CD4-positive, alpha-beta memory T cell (primary cell): ENCODE measurements around the gene PASD1. TPM values are rescaled to one million over a fixed set of nuclear protein-coding genes. Genes with fewer than 3 reads are reported as not detected.

Experiments used
- CTCF ChIA-PET: fragments of 350-600 bp; sonication (Branson Sonifier 250); formaldehyde crosslinking; loops from one replicate; lab custom pipeline; 2021; ENCODE audit warnings: inconsistent platforms; ENCODE audit not compliant: partially characterized antibody; lab: Charles Lee
- POLR2A ChIA-PET: fragments of 350-600 bp; sonication (Branson Sonifier 250); formaldehyde crosslinking; loops from one replicate; lab custom pipeline; 2021; ENCODE audit not compliant: partially characterized antibody; lab: Charles Lee
- DNase-seq, 5 donors: peaks; one replicate each; pipeline versions ENCODE4 v3.0.0 to v3.0.0-alpha.2; 2020 to 2022; ENCODE audit warnings: mixed read lengths in 1 of 5
- H3K27ac ChIP-seq: one replicate; pipeline ENCODE4 v1.7.0; 2013; ENCODE audit warnings: low read depth, low read length
- H3K27me3 ChIP-seq: 2 replicates; pipeline ENCODE4 v1.7.0; 2013; ENCODE audit warnings: mild to moderate bottlenecking, low read length, moderate library complexity; ENCODE audit not compliant: insufficient read depth
- H3K36me3 ChIP-seq: 2 replicates; pipeline ENCODE4 v1.7.0; 2013; ENCODE audit warnings: mild to moderate bottlenecking, low read length, moderate library complexity; ENCODE audit not compliant: insufficient read depth
- H3K4me1 ChIP-seq: 2 replicates; pipeline ENCODE4 v1.7.0; 2013; ENCODE audit warnings: mild to moderate bottlenecking, low read length, moderate library complexity; ENCODE audit not compliant: insufficient read depth
- H3K4me3 ChIP-seq, 2 donors: one replicate each; pipeline ENCODE4 v1.7.0; 2013; ENCODE audit warnings: low read length in 2 of 2, mild to moderate bottlenecking in 1 of 2
- H3K9me3 ChIP-seq, 2 donors: one replicate each; pipeline ENCODE4 v1.7.0; 2013; ENCODE audit warnings: low read length in 2 of 2, control low read depth in 1 of 2; ENCODE audit not compliant: control insufficient read depth in 1 of 2
- H3K27ac Mint-ChIP-seq, 7 donors: one replicate each; pipeline ENCODE4 v1.8.0; 2020 to 2021; ENCODE audit warnings: mixed read lengths in 7 of 7, mild to moderate bottlenecking in 6 of 7, inconsistent platforms in 3 of 7, moderate library complexity in 3 of 7
- H3K27me3 Mint-ChIP-seq, 2 donors: one replicate each; pipeline ENCODE4 v1.8.0; 2020 to 2021; ENCODE audit warnings: mixed read lengths in 2 of 2
- H3K36me3 Mint-ChIP-seq, 2 donors: one replicate each; pipeline ENCODE4 v1.8.0; 2020 to 2021; ENCODE audit warnings: mixed read lengths in 2 of 2, inconsistent platforms in 1 of 2, mild to moderate bottlenecking in 1 of 2
- H3K4me1 Mint-ChIP-seq, 4 donors: one replicate each; pipeline ENCODE4 v1.8.0; 2020 to 2021; ENCODE audit warnings: mixed read lengths in 4 of 4, mild to moderate bottlenecking in 1 of 4
- H3K4me3 Mint-ChIP-seq, 8 donors: one replicate each; pipeline ENCODE4 v1.8.0; 2020 to 2021; ENCODE audit warnings: mixed read lengths in 8 of 8, mild to moderate bottlenecking in 7 of 8, moderate library complexity in 6 of 8, inconsistent platforms in 3 of 8
- H3K9me3 Mint-ChIP-seq, 8 donors: one replicate each; pipeline ENCODE4 v1.8.0; 2020 to 2021; ENCODE audit warnings: mixed read lengths in 8 of 8, mild to moderate bottlenecking in 5 of 8, inconsistent platforms in 3 of 8, moderate library complexity in 1 of 8
- intact Hi-C: fragments of 100-400 bp; cut with micrococcal nuclease; formaldehyde crosslinking; loops from one replicate; pipeline ENCODE4 v1.15.1; 2023
- polyA plus RNA-seq, 2 donors: library from polyadenylated mRNA; unstranded; fragments of 300-500 nt; fragmentation: Illumina TruSeq; gene quantifications; one replicate each; pipeline ENCODE4 v1.2.3, GENCODE V29; 2021
- total RNA-seq, 2 experiments: library from RNA; stranded (reverse); gene quantifications; one replicate each; pipeline ENCODE4 v1.2.3, GENCODE V29; 2021

PASD1 gene
- total and polyA plus RNA-seq, 4 experiments from 2014 or later = not detected

DNA sequence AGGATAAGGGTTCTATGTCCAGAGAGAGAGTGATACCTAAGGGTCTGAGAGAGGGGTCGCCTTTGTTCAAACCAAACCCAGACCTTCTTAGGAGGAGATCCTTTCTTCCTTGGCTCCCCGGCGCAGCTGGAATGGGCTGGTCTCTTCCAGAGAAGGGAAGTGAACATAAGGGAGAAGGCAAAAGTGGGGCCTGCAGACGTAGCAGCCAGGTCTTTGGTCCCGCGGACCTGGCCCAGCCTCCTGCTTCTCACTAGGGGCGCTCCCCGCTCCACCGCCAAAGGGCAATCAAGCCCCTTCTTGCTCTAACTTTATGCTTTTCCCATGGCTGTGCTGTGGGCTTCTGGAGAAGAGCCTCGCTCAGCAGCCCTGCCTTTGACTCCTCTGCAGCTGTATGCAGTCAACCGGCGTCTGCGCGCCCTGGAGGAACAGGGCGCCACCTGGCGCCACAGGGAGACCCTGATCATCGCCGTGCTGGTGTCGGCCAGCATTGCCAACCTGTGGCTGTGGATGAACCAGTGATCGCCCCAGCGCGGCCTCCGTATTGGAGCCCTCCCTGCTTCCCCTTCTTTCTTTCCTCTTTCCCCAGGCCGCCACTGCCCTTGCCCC, 158.9 kb downstream of the PASD1 start:
- ChIA-PET POLR2A (no interaction called here), CTCF (no interaction called here)
- H3K36me3 ChIP-seq = no peaks in the 10 kb centered on the region
- Mint-ChIP-seq H3K9me3 (no peaks in the 10 kb centered on the region), H3K36me3 (no peaks in the 10 kb centered on the region), H3K4me1 (no peaks in the 10 kb centered on the region), H3K27me3 (peaks cover 0 to 1% of the 10 kb centered on the region in 2 donors), H3K4me3 (no peak overlapping the region), H3K27ac (no peak overlapping the region)
- H3K4me1 ChIP-seq = no peaks in the 10 kb centered on the region
- no peak overlapping the region for H3K4me3 ChIP-seq
- intact Hi-C loops = no loop called here
- DNase-seq = no peak
- H3K27ac ChIP-seq = no peak overlapping the region
- no peaks in the 10 kb centered on the region for H3K9me3 ChIP-seq
- no peaks in the 10 kb centered on the region for H3K27me3 ChIP-seq

DNA sequence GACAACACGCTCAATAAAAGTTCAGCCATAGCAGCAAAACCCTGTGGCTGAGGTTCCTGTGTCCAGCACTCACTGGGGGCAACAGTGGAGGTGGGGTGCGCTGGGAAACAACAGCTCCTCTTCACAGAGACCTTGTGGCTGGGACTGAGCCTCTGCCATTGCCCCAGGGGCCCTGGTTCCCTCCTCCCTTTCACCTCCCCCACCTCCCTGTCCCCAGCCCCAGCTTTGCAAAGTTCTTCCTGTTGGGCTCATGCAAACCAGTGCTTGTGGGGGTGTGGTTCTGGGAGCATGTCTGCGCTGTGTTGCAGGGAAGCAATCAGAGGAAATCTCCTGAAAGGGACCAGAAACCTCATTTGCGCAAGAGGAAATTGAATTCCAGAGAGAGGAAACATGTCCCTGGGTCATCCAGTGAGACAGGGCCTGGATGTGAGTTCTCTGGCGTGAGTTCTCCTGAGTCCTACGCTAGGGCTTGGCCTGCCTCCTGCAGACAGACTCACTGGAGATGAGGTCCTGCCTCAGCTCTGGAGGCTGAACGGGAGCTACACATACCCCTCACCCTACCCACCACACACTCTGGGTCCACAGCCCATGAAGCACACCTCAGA, 159.8 kb downstream of the PASD1 start:
- Mint-ChIP-seq H3K4me1 (no peaks in the 10 kb centered on the region), H3K27ac (no peak overlapping the region), H3K4me3 (no peak overlapping the region), H3K9me3 (no peaks in the 10 kb centered on the region), H3K27me3 (peaks cover 0 to 1% of the 10 kb centered on the region in 2 donors), H3K36me3 (no peaks in the 10 kb centered on the region)
- H3K27ac ChIP-seq = no peak overlapping the region
- no peaks in the 10 kb centered on the region for H3K36me3 ChIP-seq
- intact Hi-C loops = no loop called here
- ChIA-PET CTCF (no interaction called here), POLR2A (no interaction called here)
- no peaks in the 10 kb centered on the region for H3K27me3 ChIP-seq
- DNase-seq = no peak
- H3K4me3 ChIP-seq = no peak overlapping the region
- no peaks in the 10 kb centered on the region for H3K4me1 ChIP-seq
- no peaks in the 10 kb centered on the region for H3K9me3 ChIP-seq

DNA sequence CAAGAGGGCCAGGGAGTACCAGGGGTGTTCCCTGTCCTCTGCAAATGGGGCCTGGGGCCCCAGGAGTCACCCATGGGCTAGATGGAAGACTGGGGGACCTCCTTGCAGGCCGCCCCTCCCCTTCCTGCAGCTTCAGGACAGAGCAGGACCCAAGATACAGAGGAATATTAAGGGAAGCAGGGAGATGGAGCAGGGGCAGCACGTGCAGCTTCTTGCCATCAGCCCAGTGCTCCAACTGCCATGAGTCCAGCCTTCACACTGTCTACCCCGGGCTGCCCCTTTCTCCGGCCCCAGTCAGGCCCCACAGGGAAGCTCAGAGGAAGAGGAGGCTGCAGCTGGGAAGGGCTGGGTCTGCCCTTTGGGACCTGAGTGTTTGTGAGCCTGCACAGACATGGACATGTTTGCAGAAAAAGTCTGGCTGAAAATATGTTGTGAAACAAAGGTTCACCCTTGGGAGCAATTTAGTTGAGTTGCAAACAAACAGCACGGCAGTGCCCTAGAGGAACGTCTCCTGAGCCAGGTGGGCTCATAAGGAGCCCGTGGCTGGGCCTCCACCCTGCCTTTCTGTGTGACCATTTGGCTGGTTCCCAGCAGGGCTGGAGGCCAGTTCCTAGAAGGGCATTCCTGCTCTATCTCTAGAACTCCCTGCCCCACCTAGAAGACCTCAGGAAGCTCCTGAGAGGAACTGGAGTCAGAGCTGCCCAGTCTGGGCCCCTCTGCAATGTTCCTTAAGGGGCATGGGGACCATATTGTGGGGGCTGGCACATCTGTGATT, 161.3 kb downstream of the PASD1 start:
- Histone ChIP-seq H3K27me3 (no peaks in the 10 kb centered on the region), H3K36me3 (no peaks in the 10 kb centered on the region), H3K4me1 (no peaks in the 10 kb centered on the region), H3K4me3 (no peak overlapping the region), H3K9me3 (no peaks in the 10 kb centered on the region), H3K27ac (no peak overlapping the region)
- Mint-ChIP-seq H3K27ac (no peak overlapping the region), H3K27me3 (peaks cover 0 to 4% of the 10 kb centered on the region in 2 donors), H3K36me3 (no peaks in the 10 kb centered on the region), H3K4me1 (no peaks in the 10 kb centered on the region), H3K4me3 (no peak overlapping the region), H3K9me3 (no peaks in the 10 kb centered on the region)
- ChIA-PET POLR2A (no interaction called here), CTCF (no interaction called here)
- intact Hi-C loops = no loop called here
- DNase-seq = no peak

DNA sequence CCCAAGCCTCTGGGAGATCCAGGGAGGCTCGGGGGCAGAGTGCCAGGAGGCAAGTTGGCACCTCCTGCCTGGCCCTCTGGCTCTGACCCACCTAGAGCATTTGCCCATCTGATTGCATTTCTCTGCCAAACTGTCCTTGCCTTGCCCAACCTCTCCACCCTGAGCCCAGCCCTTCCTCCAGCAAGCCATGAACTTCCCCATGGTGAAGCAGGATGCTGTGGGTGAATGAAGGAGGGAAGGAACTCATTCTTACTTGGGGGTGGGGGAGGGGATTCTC, 161.8 kb downstream of the PASD1 start:
- Histone ChIP-seq H3K9me3 (no peaks in the 10 kb centered on the region), H3K4me3 (no peak overlapping the region), H3K4me1 (no peaks in the 10 kb centered on the region), H3K27me3 (no peaks in the 10 kb centered on the region), H3K36me3 (no peaks in the 10 kb centered on the region), H3K27ac (no peak overlapping the region)
- peaks cover 0 to 4% of the 10 kb centered on the region in 2 donors for H3K27me3 Mint-ChIP-seq
- no peaks in the 10 kb centered on the region for H3K9me3 Mint-ChIP-seq
- no peaks in the 10 kb centered on the region for H3K4me1 Mint-ChIP-seq
- ChIA-PET POLR2A (no interaction called here), CTCF (no interaction called here)
- H3K4me3 Mint-ChIP-seq = no peak overlapping the region
- no peak overlapping the region for H3K27ac Mint-ChIP-seq
- no peak for DNase-seq
- intact Hi-C loops = no loop called here
- no peaks in the 10 kb centered on the region for H3K36me3 Mint-ChIP-seq

Other genes starting within 250 kb of the PASD1 start
- gene VMA21, start 166.5 kb upstream of the PASD1 start, total RNA-seq = 10 to 100 TPM; 28.6 to 29.9 TPM
- 10 to 100 TPM; 40.1 to 47.2 TPM for gene VMA21, start 166.5 kb upstream of the PASD1 start, polyA plus RNA-seq
- not detected for gene PRRG3, start 131.8 kb downstream of the PASD1 start, total RNA-seq
- not detected for gene PRRG3, start 131.8 kb downstream of the PASD1 start, polyA plus RNA-seq
- not detected for gene FATE1, start 152.4 kb downstream of the PASD1 start, total RNA-seq
- not detected for gene FATE1, start 152.4 kb downstream of the PASD1 start, polyA plus RNA-seq
- not detected for gene CNGA2, start 171.1 kb downstream of the PASD1 start, total RNA-seq
- gene CNGA2, start 171.1 kb downstream of the PASD1 start, polyA plus RNA-seq = not detected